GM13977 (cell line): ENCODE results near the gene HYLS1.
A peak's percentile ranks its signal among the peaks of the same experiment; 100 is the strongest.

Source experiments
- DNase-seq: peaks from one replicate; pipeline ENCODE4 v3.0.0; 2012; ENCODE audit warnings: low spot score
- in situ Hi-C: fragments of 300-500 bp; cut with MboI; formaldehyde crosslinking; loops from one replicate; pipeline ENCODE4 v1.12.0; 2022; ENCODE audit warnings: low sequenced_read_pairs, low pct_unique_long_range_greater_than_20kb, mixed read lengths, inconsistent platforms; ENCODE audit not compliant: unreplicated experiment
- TF ChIP-seq, protein P1 (sequence below): IDR thresholded peaks from 2 replicates; pipeline ENCODE4 v1.5.1; 2012; ENCODE audit warnings: mild to moderate bottlenecking, control low read depth; ENCODE audit not compliant: insufficient read depth; ENCODE audit errors: extremely low read depth, missing control alignments

Gene HYLS1

DNA sequence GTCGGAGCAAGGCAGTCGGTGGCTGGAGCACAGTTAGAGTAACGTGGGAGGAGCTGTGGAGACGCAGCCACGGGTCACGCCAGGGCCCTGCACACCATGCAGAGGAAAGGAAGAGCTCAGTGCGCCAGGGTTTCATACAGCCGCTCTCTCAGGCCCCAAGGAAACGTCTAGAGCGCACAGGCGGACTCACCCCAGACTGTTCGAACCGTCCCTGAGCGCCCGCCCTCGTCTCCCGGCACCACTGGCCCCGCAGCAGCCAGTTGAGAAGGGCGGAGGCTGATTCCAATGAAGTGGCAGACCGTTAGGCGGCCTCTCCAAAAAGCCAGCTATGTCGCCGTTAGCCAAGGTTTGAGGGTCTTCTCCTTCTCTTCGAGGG lies 483 bp upstream of the HYLS1 start:
- in situ Hi-C loops = no loop called here
- TF ChIP-seq, protein P1, sequence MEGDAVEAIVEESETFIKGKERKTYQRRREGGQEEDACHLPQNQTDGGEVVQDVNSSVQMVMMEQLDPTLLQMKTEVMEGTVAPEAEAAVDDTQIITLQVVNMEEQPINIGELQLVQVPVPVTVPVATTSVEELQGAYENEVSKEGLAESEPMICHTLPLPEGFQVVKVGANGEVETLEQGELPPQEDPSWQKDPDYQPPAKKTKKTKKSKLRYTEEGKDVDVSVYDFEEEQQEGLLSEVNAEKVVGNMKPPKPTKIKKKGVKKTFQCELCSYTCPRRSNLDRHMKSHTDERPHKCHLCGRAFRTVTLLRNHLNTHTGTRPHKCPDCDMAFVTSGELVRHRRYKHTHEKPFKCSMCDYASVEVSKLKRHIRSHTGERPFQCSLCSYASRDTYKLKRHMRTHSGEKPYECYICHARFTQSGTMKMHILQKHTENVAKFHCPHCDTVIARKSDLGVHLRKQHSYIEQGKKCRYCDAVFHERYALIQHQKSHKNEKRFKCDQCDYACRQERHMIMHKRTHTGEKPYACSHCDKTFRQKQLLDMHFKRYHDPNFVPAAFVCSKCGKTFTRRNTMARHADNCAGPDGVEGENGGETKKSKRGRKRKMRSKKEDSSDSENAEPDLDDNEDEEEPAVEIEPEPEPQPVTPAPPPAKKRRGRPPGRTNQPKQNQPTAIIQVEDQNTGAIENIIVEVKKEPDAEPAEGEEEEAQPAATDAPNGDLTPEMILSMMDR = no peak

GRCh38 chr11:125890447-125891100 lies 3.1 kb downstream of the HYLS1 start:
- in situ Hi-C loops = no loop called here
- DNase-seq = no peak
- TF ChIP-seq, protein P1 = no peak

More for the DNA sequence above, 483 bp upstream of the HYLS1 start:
- DNase-seq = peak; percentile 33

GRCh38 chr11:125892071-125892470 lies 4.6 kb downstream of the HYLS1 start:
- TF ChIP-seq, protein P1 = no peak
- in situ Hi-C loops = no loop called here
- no peak for DNase-seq

DNA sequence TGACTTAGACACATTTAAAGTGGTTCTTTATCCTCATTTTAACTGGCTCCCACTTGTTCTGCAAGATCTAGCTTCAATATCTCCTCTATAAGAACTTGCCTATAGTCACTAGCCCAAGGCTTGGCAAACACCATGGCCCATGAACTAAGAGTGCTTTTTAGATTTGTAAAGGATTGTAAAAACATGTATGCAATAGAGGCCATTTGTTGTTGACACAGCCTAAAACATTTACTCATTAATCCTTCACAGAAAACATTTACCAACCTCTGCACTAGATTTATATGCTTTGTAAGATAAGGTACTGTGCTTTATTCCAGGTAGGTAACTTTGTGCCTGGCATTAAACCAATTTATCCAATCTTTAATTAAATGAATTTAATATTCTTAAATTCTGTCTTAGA lies 5.5 kb downstream of the HYLS1 start:
- in situ Hi-C loops = no loop called here
- no peak for DNase-seq
- TF ChIP-seq, protein P1 = no peak

DNA sequence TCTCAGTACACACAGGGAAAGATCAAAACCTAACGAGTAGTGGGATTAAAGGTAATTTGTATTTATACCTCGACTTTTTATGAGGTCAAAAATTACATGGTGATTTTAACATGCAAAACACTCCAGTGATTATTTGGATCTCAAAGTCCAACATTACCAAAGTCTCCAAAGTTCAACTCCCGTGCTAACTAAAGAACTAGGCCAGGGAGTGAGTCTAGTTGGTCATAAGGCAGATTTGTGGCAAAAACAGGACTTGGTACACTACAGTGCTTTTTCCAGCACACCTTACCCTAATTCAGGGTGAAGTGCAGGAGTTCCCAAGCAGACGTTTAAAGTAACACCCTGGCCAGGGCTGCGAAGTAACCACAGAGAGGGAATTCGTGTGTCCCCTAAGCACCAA lies 14.4 kb downstream of the HYLS1 start:
- no peak for DNase-seq
- in situ Hi-C loops = no loop called here
- TF ChIP-seq, protein P1 = no peak

GRCh38 chr11:125902277-125902926 lies 14.9 kb downstream of the HYLS1 start:
- in situ Hi-C loops = no loop called here
- DNase-seq = no peak
- TF ChIP-seq, protein P1 = no peak
